Measurements from ENCODE around the gene ZNF70. TPM values are rescaled to one million over a fixed set of nuclear protein-coding genes. Genes with fewer than 3 reads are reported as not detected.

ZNF70 gene
- total RNA-seq, 1 experiment from 2014 or later: 9.7 TPM

DNA sequence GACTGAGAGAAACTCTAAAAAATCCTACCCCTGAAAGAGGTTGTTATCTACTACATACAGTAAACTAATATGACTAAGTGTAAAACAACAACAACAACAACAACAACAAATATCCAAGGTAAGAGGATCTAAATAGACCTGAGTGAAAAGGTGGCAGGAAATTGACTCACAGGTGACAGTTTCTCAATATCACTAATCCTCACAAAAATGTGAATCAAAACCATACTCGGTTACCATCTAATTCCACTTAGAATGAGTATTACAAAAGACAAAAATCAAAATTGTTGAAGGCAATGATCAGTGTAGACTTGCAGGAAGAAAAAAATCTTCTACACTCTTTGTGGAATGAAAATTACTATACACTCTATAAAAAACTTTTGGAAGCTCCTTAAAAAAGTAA, 42.6 kb downstream of the ZNF70 start:
- Histone ChIP-seq H3K9me3 (ENCODE audit: low read depth, low read length, poor library complexity, severe bottlenecking) (no peaks in the 10 kb centered on the region), H3K27me3 (replicated peaks; ENCODE audit: insufficient read depth, low read depth, low read length, poor library complexity) (no peaks in the 10 kb centered on the region), H3K4me1 (ENCODE audit: insufficient read depth, low read length, poor library complexity, severe bottlenecking) (no peaks in the 10 kb centered on the region), H3K4me3 (ENCODE audit: low read depth, low read length, poor library complexity, severe bottlenecking) (no peak overlapping the region), H3K36me3 (ENCODE audit: insufficient read depth, low read length, poor library complexity, severe bottlenecking) (peaks cover 54% of the 10 kb centered on the region), H3K27ac (ENCODE audit: low read depth, low read length, poor library complexity, severe bottlenecking) (no peak overlapping the region)
- DNase-seq (ENCODE audit: low spot score): no peak
- no TSS peak for BruUV-seq (replicated peaks)
- no peak for TF ChIP-seq EZH2 (IDR thresholded peaks at IDR 0.05; ENCODE audit: borderline replicate concordance, low read depth, low read length, poor library complexity, severe bottlenecking)
- TF ChIP-seq, protein P1, sequence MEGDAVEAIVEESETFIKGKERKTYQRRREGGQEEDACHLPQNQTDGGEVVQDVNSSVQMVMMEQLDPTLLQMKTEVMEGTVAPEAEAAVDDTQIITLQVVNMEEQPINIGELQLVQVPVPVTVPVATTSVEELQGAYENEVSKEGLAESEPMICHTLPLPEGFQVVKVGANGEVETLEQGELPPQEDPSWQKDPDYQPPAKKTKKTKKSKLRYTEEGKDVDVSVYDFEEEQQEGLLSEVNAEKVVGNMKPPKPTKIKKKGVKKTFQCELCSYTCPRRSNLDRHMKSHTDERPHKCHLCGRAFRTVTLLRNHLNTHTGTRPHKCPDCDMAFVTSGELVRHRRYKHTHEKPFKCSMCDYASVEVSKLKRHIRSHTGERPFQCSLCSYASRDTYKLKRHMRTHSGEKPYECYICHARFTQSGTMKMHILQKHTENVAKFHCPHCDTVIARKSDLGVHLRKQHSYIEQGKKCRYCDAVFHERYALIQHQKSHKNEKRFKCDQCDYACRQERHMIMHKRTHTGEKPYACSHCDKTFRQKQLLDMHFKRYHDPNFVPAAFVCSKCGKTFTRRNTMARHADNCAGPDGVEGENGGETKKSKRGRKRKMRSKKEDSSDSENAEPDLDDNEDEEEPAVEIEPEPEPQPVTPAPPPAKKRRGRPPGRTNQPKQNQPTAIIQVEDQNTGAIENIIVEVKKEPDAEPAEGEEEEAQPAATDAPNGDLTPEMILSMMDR (conservative IDR thresholded peaks at IDR 0.05; ENCODE audit: low read depth, low read length): no peak
- ChIA-PET CTCF (no interaction called here), POLR2A (ENCODE audit: low non-redundant PET) (no interaction called here)
- intact Hi-C loops (cut with micrococcal nuclease; ENCODE audit: unreplicated experiment): no loop called here

DNA sequence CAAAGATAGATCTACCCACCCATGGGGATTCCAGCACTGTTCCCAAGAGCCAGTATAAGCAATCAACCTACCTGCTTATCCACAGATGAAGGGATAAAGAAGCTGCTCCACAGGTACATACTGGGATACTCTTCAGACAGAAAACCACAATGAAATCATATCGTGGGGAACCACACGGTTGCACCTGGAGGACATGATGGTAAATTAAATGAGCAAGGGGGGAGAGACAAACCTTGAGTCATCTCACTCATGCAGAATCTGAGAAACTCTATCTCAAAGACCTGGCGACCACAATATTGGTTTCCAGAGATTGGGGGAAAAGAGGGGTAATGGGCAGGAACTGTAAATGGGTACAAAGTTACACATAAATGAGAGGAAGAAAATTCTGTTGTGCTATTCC, 45.6 kb downstream of the ZNF70 start:
- peaks cover 65% of the 10 kb centered on the region for H3K36me3 ChIP-seq (ENCODE audit: insufficient read depth, low read length, poor library complexity, severe bottlenecking)
- H3K4me3 ChIP-seq (ENCODE audit: low read depth, low read length, poor library complexity, severe bottlenecking): no peak overlapping the region
- H3K27me3 ChIP-seq (replicated peaks; ENCODE audit: insufficient read depth, low read depth, low read length, poor library complexity): no peaks in the 10 kb centered on the region
- no TSS peak for BruUV-seq (replicated peaks)
- no peaks in the 10 kb centered on the region for H3K4me1 ChIP-seq (ENCODE audit: insufficient read depth, low read length, poor library complexity, severe bottlenecking)
- TF ChIP-seq, protein P1 (conservative IDR thresholded peaks at IDR 0.05; ENCODE audit: low read depth, low read length): no peak
- no peak for TF ChIP-seq EZH2 (IDR thresholded peaks at IDR 0.05; ENCODE audit: borderline replicate concordance, low read depth, low read length, poor library complexity, severe bottlenecking)
- POLR2A ChIA-PET (ENCODE audit: low non-redundant PET): no interaction called here
- DNase-seq (ENCODE audit: low spot score): no peak
- CTCF ChIA-PET: no interaction called here
- H3K9me3 ChIP-seq (ENCODE audit: low read depth, low read length, poor library complexity, severe bottlenecking): no peaks in the 10 kb centered on the region
- intact Hi-C loops (cut with micrococcal nuclease; ENCODE audit: unreplicated experiment): no loop called here
- no peak overlapping the region for H3K27ac ChIP-seq (ENCODE audit: low read depth, low read length, poor library complexity, severe bottlenecking)

DNA sequence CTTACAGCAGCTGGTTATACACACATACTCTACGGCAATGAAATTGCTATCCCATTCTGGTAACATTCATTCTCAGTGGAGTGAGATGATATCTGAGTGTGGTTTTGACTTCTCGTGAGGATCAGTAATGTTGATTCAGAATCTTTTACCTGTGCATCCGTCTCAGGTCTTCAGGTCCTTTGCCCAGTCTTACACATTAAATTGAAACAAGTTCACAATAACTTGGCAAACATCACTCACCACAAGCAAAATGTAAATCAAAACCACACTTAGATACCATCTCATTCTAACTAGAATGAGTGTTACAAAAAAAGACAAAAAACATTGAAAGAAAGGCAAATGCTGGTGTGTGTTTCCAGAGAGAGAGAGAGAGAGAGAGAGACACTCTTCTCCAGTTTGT, 46.1 kb downstream of the ZNF70 start:
- POLR2A ChIA-PET (ENCODE audit: low non-redundant PET): no interaction called here
- CTCF ChIA-PET: no interaction called here
- H3K36me3 ChIP-seq (ENCODE audit: insufficient read depth, low read length, poor library complexity, severe bottlenecking): peaks cover 70% of the 10 kb centered on the region

More for the DNA sequence above, 46.1 kb downstream of the ZNF70 start:
- H3K27me3 ChIP-seq (replicated peaks; ENCODE audit: insufficient read depth, low read depth, low read length, poor library complexity): no peaks in the 10 kb centered on the region
- intact Hi-C loops (cut with micrococcal nuclease; ENCODE audit: unreplicated experiment): no loop called here
- TF ChIP-seq, protein P1 (conservative IDR thresholded peaks at IDR 0.05; ENCODE audit: low read depth, low read length): no peak
- no peak for TF ChIP-seq EZH2 (IDR thresholded peaks at IDR 0.05; ENCODE audit: borderline replicate concordance, low read depth, low read length, poor library complexity, severe bottlenecking)
- H3K4me1 ChIP-seq (ENCODE audit: insufficient read depth, low read length, poor library complexity, severe bottlenecking): no peaks in the 10 kb centered on the region
- DNase-seq (ENCODE audit: low spot score): no peak
- H3K27ac ChIP-seq (ENCODE audit: low read depth, low read length, poor library complexity, severe bottlenecking): no peak overlapping the region
- no peaks in the 10 kb centered on the region for H3K9me3 ChIP-seq (ENCODE audit: low read depth, low read length, poor library complexity, severe bottlenecking)
- no peak overlapping the region for H3K4me3 ChIP-seq (ENCODE audit: low read depth, low read length, poor library complexity, severe bottlenecking)
- BruUV-seq (replicated peaks): no TSS peak

Measured in A673 (cell line).